HepG2 (cell line): ENCODE results near the gene UGT1A4. TPM values are rescaled to one million over a fixed set of nuclear protein-coding genes. Genes with fewer than 3 reads are reported as not detected.

Experiments
- EEA1 ChIP-seq: sonication (generic); formaldehyde crosslinking; IDR thresholded peaks from 2 replicates; pipeline ENCODE4 v1.5.1; 2020; ENCODE audit warnings: mild to moderate bottlenecking, missing genetic modification reagents, borderline replicate concordance
- FOXJ3 ChIP-seq: sonication (generic); formaldehyde crosslinking; IDR thresholded peaks from 2 replicates; pipeline ENCODE4 v1.4.0; 2020; ENCODE audit warnings: missing genetic modification reagents, mild to moderate bottlenecking, borderline replicate concordance
- SP5 ChIP-seq: IDR thresholded peaks from 2 replicates; pipeline ENCODE4 v1.6.1; 2016; ENCODE audit warnings: low read depth, borderline replicate concordance
- ZNF552 ChIP-seq: sonication (generic); formaldehyde crosslinking; IDR thresholded peaks from 2 replicates; pipeline ENCODE4 v1.9.0; 2022; ENCODE audit warnings: missing genetic modification reagents, mild to moderate bottlenecking, borderline replicate concordance
- ZNF713 ChIP-seq: sonication (generic); formaldehyde crosslinking; IDR thresholded peaks from 2 replicates; pipeline ENCODE4 v1.4.0; 2020; ENCODE audit warnings: mild to moderate bottlenecking, missing genetic modification reagents
- polyA plus RNA-seq, 8 experiments: library from polyadenylated mRNA; depleted of rRNA in 3 of 8; stranded (reverse) in 7 of 8; unstranded in 1 of 8; fragments of >200 nt; fragmentation: Illumina TruSeq in 4 of 8; extraction: Trizol in 4 of 8; gene quantifications; 2 replicates each; pipeline versions ENCODE4 v1.2.1 to v1.2.3, GENCODE V29; 2011 to 2016; ENCODE audit warnings: low read depth in 4 of 8, missing spikeins in 1 of 8, mixed read lengths in 1 of 8; ENCODE audit not compliant: insufficient read depth in 1 of 8
- total RNA-seq, 5 experiments: library from RNA; depleted of rRNA; stranded (reverse); fragments of >200 nt; fragmentation: Illumina TruSeq; extraction: Trizol; gene quantifications; 2 replicates each; pipeline ENCODE4 v1.2.3, GENCODE V29; 2016; ENCODE audit warnings: low read depth in 1 of 5
- TF ChIP-seq, protein P1 (sequence below): sonication (generic); formaldehyde crosslinking; IDR thresholded peaks from 2 replicates; pipeline ENCODE4 v1.9.0; 2021; ENCODE audit warnings: mild to moderate bottlenecking, missing genetic modification reagents
- TF ChIP-seq, protein P2 (sequence below): sonication (generic); formaldehyde crosslinking; IDR thresholded peaks from 2 replicates; pipeline ENCODE4 v1.4.0; 2020; ENCODE audit warnings: missing genetic modification reagents
- TF ChIP-seq, protein P3 (sequence below): sonication (generic); formaldehyde crosslinking; IDR thresholded peaks from 2 replicates; pipeline ENCODE4 v1.8.0; 2022; ENCODE audit warnings: missing genetic modification reagents, mild to moderate bottlenecking, borderline replicate concordance
- TF ChIP-seq, protein P4 (sequence below): sonication (generic); formaldehyde crosslinking; conservative IDR thresholded peaks from 2 replicates; pipeline ENCODE4 v1.8.0; 2022; ENCODE audit warnings: mild to moderate bottlenecking, moderate library complexity, missing genetic modification reagents

UGT1A4 gene
- total and polyA plus RNA-seq, 2 of the 13 experiments (the other 11 are each of a cell fraction or from before 2014, with no cell fraction given): not detected

DNA sequence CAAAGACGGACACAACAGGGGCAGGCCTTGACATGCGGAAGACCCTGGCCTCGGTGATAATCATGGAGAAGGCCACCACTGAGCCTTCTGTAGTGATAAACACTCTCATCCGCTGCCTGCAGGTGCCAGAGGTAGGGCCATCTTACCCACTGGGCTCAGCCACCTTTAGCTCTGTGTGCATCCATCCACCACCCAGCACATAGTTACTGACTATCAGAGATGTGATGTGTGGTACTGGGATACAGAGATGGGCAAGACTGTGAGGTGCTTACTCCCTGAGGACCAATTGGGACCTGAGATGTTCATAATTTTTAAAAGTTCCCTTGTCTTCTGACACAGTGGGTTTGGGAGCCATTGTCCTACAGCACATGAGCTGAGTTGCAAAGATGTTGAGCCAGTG lies 61.2 kb downstream of the UGT1A4 start (continued):
- TF ChIP-seq, protein P1, sequence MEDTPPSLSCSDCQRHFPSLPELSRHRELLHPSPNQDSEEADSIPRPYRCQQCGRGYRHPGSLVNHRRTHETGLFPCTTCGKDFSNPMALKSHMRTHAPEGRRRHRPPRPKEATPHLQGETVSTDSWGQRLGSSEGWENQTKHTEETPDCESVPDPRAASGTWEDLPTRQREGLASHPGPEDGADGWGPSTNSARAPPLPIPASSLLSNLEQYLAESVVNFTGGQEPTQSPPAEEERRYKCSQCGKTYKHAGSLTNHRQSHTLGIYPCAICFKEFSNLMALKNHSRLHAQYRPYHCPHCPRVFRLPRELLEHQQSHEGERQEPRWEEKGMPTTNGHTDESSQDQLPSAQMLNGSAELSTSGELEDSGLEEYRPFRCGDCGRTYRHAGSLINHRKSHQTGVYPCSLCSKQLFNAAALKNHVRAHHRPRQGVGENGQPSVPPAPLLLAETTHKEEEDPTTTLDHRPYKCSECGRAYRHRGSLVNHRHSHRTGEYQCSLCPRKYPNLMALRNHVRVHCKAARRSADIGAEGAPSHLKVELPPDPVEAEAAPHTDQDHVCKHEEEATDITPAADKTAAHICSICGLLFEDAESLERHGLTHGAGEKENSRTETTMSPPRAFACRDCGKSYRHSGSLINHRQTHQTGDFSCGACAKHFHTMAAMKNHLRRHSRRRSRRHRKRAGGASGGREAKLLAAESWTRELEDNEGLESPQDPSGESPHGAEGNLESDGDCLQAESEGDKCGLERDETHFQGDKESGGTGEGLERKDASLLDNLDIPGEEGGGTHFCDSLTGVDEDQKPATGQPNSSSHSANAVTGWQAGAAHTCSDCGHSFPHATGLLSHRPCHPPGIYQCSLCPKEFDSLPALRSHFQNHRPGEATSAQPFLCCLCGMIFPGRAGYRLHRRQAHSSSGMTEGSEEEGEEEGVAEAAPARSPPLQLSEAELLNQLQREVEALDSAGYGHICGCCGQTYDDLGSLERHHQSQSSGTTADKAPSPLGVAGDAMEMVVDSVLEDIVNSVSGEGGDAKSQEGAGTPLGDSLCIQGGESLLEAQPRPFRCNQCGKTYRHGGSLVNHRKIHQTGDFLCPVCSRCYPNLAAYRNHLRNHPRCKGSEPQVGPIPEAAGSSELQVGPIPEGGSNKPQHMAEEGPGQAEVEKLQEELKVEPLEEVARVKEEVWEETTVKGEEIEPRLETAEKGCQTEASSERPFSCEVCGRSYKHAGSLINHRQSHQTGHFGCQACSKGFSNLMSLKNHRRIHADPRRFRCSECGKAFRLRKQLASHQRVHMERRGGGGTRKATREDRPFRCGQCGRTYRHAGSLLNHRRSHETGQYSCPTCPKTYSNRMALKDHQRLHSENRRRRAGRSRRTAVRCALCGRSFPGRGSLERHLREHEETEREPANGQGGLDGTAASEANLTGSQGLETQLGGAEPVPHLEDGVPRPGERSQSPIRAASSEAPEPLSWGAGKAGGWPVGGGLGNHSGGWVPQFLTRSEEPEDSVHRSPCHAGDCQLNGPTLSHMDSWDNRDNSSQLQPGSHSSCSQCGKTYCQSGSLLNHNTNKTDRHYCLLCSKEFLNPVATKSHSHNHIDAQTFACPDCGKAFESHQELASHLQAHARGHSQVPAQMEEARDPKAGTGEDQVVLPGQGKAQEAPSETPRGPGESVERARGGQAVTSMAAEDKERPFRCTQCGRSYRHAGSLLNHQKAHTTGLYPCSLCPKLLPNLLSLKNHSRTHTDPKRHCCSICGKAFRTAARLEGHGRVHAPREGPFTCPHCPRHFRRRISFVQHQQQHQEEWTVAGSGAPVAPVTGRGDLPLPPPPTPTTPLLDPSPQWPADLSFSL: no peak
- TF ChIP-seq EEA1 (CRISPR knock-in tag): no peak
- TF ChIP-seq ZNF552 (CRISPR knock-in tag): no peak
- TF ChIP-seq, protein P2, sequence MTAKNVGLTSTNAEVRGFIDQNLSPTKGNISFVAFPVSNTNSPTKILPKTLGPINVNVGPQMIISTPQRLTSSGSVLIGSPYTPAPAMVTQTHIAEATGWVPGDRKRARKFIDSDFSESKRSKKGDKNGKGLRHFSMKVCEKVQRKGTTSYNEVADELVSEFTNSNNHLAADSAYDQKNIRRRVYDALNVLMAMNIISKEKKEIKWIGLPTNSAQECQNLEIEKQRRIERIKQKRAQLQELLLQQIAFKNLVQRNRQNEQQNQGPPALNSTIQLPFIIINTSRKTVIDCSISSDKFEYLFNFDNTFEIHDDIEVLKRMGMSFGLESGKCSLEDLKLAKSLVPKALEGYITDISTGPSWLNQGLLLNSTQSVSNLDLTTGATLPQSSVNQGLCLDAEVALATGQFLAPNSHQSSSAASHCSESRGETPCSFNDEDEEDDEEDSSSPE (CRISPR knock-in tag): no peak
- no peak for TF ChIP-seq ZNF713 (CRISPR knock-in tag)
- TF ChIP-seq, protein P3, sequence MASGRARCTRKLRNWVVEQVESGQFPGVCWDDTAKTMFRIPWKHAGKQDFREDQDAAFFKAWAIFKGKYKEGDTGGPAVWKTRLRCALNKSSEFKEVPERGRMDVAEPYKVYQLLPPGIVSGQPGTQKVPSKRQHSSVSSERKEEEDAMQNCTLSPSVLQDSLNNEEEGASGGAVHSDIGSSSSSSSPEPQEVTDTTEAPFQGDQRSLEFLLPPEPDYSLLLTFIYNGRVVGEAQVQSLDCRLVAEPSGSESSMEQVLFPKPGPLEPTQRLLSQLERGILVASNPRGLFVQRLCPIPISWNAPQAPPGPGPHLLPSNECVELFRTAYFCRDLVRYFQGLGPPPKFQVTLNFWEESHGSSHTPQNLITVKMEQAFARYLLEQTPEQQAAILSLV (CRISPR knock-in tag): no peak
- no peak for TF ChIP-seq FOXJ3 (CRISPR knock-in tag)
- TF ChIP-seq, protein P4, sequence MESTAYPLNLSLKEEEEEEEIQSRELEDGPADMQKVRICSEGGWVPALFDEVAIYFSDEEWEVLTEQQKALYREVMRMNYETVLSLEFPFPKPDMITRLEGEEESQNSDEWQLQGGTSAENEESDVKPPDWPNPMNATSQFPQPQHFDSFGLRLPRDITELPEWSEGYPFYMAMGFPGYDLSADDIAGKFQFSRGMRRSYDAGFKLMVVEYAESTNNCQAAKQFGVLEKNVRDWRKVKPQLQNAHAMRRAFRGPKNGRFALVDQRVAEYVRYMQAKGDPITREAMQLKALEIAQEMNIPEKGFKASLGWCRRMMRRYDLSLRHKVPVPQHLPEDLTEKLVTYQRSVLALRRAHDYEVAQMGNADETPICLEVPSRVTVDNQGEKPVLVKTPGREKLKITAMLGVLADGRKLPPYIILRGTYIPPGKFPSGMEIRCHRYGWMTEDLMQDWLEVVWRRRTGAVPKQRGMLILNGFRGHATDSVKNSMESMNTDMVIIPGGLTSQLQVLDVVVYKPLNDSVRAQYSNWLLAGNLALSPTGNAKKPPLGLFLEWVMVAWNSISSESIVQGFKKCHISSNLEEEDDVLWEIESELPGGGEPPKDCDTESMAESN: no peak
- no peak for TF ChIP-seq SP5
